Heart right ventricle (tissue), 16 donors: Measurements from ENCODE around the gene BTBD9. TPM values are rescaled to one million over a fixed set of nuclear protein-coding genes. Genes with fewer than 3 reads are reported as not detected.
"Not testable (repeated sequence)": the region's sequence is repeated elsewhere in the genome, so short reads cannot be mapped to it uniquely, and the experiment has no call there.

Experiments used
- ATAC-seq, 8 donors: fragments of 200-7000 bp; cut with Tn5 transposase; one replicate each; pipeline ENCODE4 v1.9.1; 2020; ENCODE audit warnings: mild to moderate bottlenecking in 8 of 8, moderate library complexity in 8 of 8, moderate number of reproducible peaks in 1 of 8
- DNase-seq, 2 donors: peaks; one replicate each; pipeline ENCODE4 v3.0.0-alpha.2; 2020
- H3K27ac ChIP-seq, 10 donors: fragments of 200-600 bp; sonication (generic) in 2 of 10; one replicate each; pipeline versions ENCODE4 v1.5.0 to v1.8.0; 2020 to 2022; ENCODE audit warnings: mild to moderate bottlenecking in 3 of 10
- H3K27me3 ChIP-seq, 7 donors: fragments of 200-600 bp; one replicate each; pipeline ENCODE4 v1.8.0; 2021 to 2022; ENCODE audit warnings: mild to moderate bottlenecking in 2 of 7
- H3K36me3 ChIP-seq, 9 donors: fragments of 200-600 bp; sonication (generic) in 1 of 9; one replicate each; pipeline versions ENCODE4 v1.5.0 to v1.8.0; 2020 to 2022; ENCODE audit warnings: mild to moderate bottlenecking in 2 of 9
- H3K4me1 ChIP-seq, 9 donors: fragments of 200-600 bp; sonication (generic) in 1 of 9; one replicate each; pipeline versions ENCODE4 v1.5.0 to v1.8.0; 2020 to 2022; ENCODE audit warnings: mild to moderate bottlenecking in 4 of 9
- H3K4me3 ChIP-seq, 10 donors: fragments of 200-600 bp; sonication (generic) in 2 of 10; one replicate each; pipeline versions ENCODE4 v1.5.0 to v1.8.0; 2020 to 2022; ENCODE audit warnings: mild to moderate bottlenecking in 7 of 10, moderate library complexity in 2 of 10
- H3K9me3 ChIP-seq, 11 donors: fragments of 200-600 bp in 10 of 11; sonication (generic) in 2 of 11; one replicate each; pipeline versions ENCODE4 v1.5.0 to v1.8.0; 2013 to 2022; ENCODE audit warnings: mild to moderate bottlenecking in 2 of 11, control low read depth in 1 of 11, moderate library complexity in 1 of 11
- WGBS, 2 donors: extraction: QIAGEN DNeasy Blood & Tissue Kit; methylation state at CpG; one replicate each; pipeline ENCODE4 v1.1.7; 2013; ENCODE audit warnings: inconsistent platforms in 1 of 2; 5-methylcytosine and 5-hydroxymethylcytosine counted together
- intact Hi-C, 10 donors: fragments of 100-400 bp; cut with DNase I; formaldehyde crosslinking; loops; one replicate each; pipeline versions ENCODE4 v1.11.1 to v1.14.2; 2022
- polyA plus RNA-seq, 2 donors: library from polyadenylated mRNA; stranded (reverse); fragments of 200-250 nt; gene quantifications; one replicate each; pipeline ENCODE4 v1.2.3, GENCODE V29; 2013
- total RNA-seq, 10 donors: library from RNA; stranded (reverse); fragmentation: NEBNext Ultra II Directional in 3 of 10; extraction: Animal tissue kit (Norgen Biotek cat#: 25700) in 3 of 10; gene quantifications; one replicate each; pipeline versions ENCODE4 v1.2.1 to v1.2.4, GENCODE V29; 2021 to 2023
- TF ChIP-seq, protein P1 (sequence below), 9 donors: fragments of 200-600 bp; sonication (generic) in 2 of 9; IDR thresholded peaks; one replicate each; pipeline versions ENCODE4 v1.5.0 to v1.8.0; 2021 to 2022; ENCODE audit warnings: antibody characterized with exemption in 9 of 9, mild to moderate bottlenecking in 5 of 9, moderate library complexity in 1 of 9
- donor health status: Arrhythmogenic right ventricular cardiomyopathy.
- donor health status: ischemic (EF 13 %, LVEDD 7.1; RV severe dilation, severe dysfunction).
- donor health status: healthy with polysubstance abuse.
- donor health status: DM: no; HTN: yes; CAD: no.
- donor health status: DM: no; HTN: no; CAD: no.
- donor health status: ischemic (EF 25% LVEDD 6.9; RV normal size, moderate dysfunction).
- donor health status: ischemic (EF 25% LVEDD 5.7; RV mildly dilated, moderate dysfunction).
- donor health status: healthy.
- donor health status: DM: yes; HTN: yes; CAD: no.
- donor health status: Ischemic cardiomyopathy.
- donor health status: ischemic (EF 35%, LVEDD 5.7; RV mildly dilated, moderate dysfunction).
- donor health status: nonischemic (EF 11% LVEDD 7.7; RV severe dilation, severe dysfunction).
- donor health status: DM: yes; HTN: yes; CAD: no.
- donor health status: PGD.
- donor health status: ischemic (EF 29% LVEDD 5.4; RV normal size, mild dysfunction).
- donor health status: nonischemic (EF 23%, LVEDD 6.1; RV moderate dilation, normal function).

The BTBD9 gene
- total and polyA plus RNA-seq, 12 donors = 4.2 to 27.7 (median 18.3) TPM

DNA sequence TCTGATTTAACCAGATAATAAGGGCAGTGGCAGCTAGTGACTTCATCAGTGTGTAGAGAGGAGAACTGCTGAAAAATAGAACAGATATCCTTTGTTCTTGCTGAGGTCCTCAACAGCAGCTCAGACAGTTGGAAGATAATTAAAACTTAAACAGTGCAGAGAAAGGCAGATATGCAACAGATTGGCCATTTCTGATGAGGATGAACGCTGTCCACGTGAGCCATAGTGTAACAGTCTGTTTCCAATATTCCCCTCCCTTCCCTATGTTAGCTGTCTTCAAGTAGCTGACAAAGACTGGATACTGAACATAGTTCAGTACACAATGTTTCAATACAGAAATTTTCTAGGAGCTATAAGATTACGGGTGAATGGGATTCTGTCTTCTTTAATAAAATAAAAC is 291.4 kb downstream of the BTBD9 start:
- intact Hi-C loops = no loop called here
- H3K36me3 ChIP-seq = no peaks in the 10 kb centered on the region
- no peaks in the 10 kb centered on the region for H3K9me3 ChIP-seq
- ATAC-seq (no peak), DNase-seq (no peak)
- H3K27me3 ChIP-seq = no peaks in the 10 kb centered on the region
- H3K27ac ChIP-seq = no peak overlapping the region
- no peak overlapping the region for H3K4me3 ChIP-seq
- peaks cover 0 to 22% (median 5%) of the 10 kb centered on the region in 9 donors for H3K4me1 ChIP-seq
- TF ChIP-seq, protein P1, sequence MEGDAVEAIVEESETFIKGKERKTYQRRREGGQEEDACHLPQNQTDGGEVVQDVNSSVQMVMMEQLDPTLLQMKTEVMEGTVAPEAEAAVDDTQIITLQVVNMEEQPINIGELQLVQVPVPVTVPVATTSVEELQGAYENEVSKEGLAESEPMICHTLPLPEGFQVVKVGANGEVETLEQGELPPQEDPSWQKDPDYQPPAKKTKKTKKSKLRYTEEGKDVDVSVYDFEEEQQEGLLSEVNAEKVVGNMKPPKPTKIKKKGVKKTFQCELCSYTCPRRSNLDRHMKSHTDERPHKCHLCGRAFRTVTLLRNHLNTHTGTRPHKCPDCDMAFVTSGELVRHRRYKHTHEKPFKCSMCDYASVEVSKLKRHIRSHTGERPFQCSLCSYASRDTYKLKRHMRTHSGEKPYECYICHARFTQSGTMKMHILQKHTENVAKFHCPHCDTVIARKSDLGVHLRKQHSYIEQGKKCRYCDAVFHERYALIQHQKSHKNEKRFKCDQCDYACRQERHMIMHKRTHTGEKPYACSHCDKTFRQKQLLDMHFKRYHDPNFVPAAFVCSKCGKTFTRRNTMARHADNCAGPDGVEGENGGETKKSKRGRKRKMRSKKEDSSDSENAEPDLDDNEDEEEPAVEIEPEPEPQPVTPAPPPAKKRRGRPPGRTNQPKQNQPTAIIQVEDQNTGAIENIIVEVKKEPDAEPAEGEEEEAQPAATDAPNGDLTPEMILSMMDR (IDR thresholded peaks at IDR 0.05) = no peak
- 76 to 91% methylated on average over 3 of the region's 3 CpGs for whole genome bisulfite sequencing, 2 donors

GRCh38 chr6:38347829-38348228 is 291.9 kb downstream of the BTBD9 start:
- H3K36me3 ChIP-seq, intact Hi-C loops, H3K27ac ChIP-seq, DNase-seq, H3K9me3 ChIP-seq, ATAC-seq, H3K4me3 ChIP-seq, H3K27me3 ChIP-seq: not testable (repeated sequence)
- peaks cover 0 to 22% (median 5%) of the 10 kb centered on the region in 9 donors for H3K4me1 ChIP-seq
- 84 to 88% methylated on average over 8 of the region's 8 CpGs for WGBS, 2 donors

GRCh38 chr6:38346291-38347079 is 293.2 kb downstream of the BTBD9 start:
- TF ChIP-seq, protein P1 (IDR thresholded peaks at IDR 0.05) = no peak
- H3K4me3 ChIP-seq = no peak overlapping the region
- H3K36me3 ChIP-seq = no peaks in the 10 kb centered on the region
- no peak overlapping the region for H3K27ac ChIP-seq
- WGBS, 2 donors = 70 to 75% methylated on average over 5 of the region's 5 CpGs
- H3K9me3 ChIP-seq = no peaks in the 10 kb centered on the region
- no peaks in the 10 kb centered on the region for H3K27me3 ChIP-seq
- ATAC-seq (peak in 1 of 8 donors; percentile 27), DNase-seq (no peak)
- H3K4me1 ChIP-seq = peaks cover 0 to 22% (median 5%) of the 10 kb centered on the region in 9 donors
- intact Hi-C loops = no loop called here

DNA sequence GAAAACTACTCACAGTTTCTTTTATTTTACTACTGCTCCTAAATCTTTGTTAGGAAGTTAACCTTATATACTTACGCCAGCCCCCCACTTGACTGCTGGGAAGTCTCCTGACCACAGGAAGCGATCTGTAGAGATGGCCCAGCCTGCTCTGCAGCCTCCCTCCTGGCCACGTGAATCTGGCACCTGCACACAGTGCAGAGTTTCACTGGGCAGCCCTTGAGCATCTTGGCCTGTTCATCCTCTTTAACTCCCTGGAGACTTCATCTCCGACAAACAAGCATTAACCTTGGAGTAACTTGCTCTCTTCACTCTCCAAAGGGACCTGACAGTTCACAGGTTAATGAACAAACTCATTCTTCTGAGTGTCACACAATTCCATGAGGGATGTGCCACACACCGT is 294.1 kb downstream of the BTBD9 start:
- Histone ChIP-seq H3K9me3 (no peaks in the 10 kb centered on the region), H3K4me3 (no peak overlapping the region), H3K27ac (no peak overlapping the region), H3K4me1 (peaks cover 0 to 16% (median 0%) of the 10 kb centered on the region in 9 donors), H3K36me3 (no peaks in the 10 kb centered on the region), H3K27me3 (no peaks in the 10 kb centered on the region)
- intact Hi-C loops = no loop called here
- DNase-seq = no peak
- TF ChIP-seq, protein P1 (IDR thresholded peaks at IDR 0.05) = no peak
- no peak for ATAC-seq
- WGBS, 2 donors = 77 to 79% methylated on average over 5 of the region's 5 CpGs

DNA sequence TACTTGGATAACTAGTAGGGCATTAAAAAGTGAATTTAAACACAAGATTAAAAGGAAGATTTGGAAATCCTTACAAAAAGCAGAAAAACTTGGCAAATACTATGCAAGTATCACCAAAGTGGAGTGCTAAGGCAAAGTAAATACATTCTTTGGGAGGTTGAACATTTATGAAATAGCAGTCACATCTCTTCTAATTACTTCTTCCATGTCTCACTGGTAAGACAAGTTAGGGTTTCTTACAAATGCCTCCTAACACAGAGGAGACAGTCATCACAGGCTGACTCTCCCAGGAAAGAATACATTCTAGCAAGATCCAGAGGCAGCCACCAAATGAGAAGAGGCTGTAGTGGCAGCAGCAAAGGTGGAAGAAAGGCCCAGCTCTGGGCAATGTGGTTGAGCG is 298.2 kb downstream of the BTBD9 start:
- H3K27ac ChIP-seq = no peak overlapping the region
- no peak for DNase-seq
- H3K27me3 ChIP-seq = no peaks in the 10 kb centered on the region
- intact Hi-C loops = no loop called here
- TF ChIP-seq, protein P1 (IDR thresholded peaks at IDR 0.05) = no peak
- ATAC-seq = no peak
- WGBS, 2 donors = 100% methylated on average over 1 of the region's 1 CpG
- no peak overlapping the region for H3K4me3 ChIP-seq
- peaks cover 0 to 2% (median 0%) of the 10 kb centered on the region in 9 donors for H3K4me1 ChIP-seq
- H3K36me3 ChIP-seq = no peaks in the 10 kb centered on the region
- no peaks in the 10 kb centered on the region for H3K9me3 ChIP-seq
